DMS 273 treated with DMSO at 0.1 percent for 48 hours (cell line): ENCODE data around the gene ZSWIM1.
"Not testable (repeated sequence)": the region's sequence is repeated elsewhere in the genome, so short reads cannot be mapped to it uniquely, and the experiment has no call there.

Experiments
- DNase-seq: peaks from one replicate; lab custom pipeline; 2025; lab: John Stamatoyannopoulos, UW

ZSWIM1 gene

DNA sequence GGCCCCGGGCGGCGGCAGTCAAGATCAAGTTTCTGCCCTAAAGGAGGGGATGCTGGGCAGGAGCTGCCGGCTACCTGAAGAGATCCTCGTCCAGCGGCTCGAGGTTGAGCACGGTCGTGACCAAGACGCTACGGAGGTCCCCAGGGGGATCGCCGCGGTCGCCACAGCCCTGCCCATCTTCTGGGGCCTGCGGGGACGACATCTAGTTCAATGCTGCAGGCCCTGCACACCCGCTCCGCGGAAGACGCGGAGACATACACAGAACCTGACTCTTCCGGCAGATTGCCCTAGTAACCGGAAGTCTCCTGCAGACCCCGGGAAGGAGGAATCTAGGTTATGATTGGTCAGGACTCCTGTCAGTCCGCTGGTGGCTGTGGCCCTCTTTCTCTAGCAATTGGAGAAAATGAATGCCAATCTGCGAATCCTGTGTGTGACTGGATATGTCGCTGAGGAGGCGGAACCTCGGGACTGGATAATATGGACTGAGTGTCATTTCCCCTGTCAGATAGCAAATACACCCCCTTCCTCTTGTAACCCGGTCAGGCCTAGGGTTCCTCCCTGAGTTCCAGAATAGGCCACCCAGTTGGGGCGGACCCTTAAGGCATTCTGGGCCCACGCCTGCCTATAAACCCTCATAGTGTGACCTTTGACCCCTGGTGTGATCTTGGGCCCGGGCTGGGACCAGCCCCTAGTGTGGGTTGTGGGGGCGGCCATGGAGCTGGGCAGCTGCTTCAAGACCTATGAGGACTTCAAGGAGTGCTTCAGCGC is 23.7 kb upstream of the ZSWIM1 start, which contains the start of the genes ACOT8 and ZSWIM3:
Gene ACOT8, minus strand, starts transcription at position 279 of the 768 bp plus-strand sequence. Its CDS starts 77 bp downstream, at position 202.
Gene ZSWIM3, plus strand, starts transcription at position 501 of the 768 bp plus-strand sequence. Its CDS starts 212 bp downstream, at position 713.
- DNase-seq: peak; percentile 99

DNA sequence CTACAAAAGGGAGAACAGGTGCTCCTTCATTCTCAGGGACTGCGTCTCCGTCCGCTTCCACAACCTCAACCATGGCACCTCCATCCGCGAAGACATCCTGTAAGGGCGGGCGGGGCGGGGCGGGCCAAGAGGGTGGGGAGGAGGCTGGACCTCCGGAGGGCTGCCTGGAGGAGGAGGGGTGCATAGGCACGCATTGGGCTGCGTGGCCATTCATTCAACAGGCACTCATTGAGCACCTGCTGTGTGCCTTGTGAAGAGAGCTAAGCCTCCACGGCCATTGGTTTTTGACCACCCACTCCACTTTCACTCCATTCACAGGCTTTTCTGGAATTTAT is 23.2 kb upstream of the ZSWIM1 start:
- DNase-seq: no peak

DNA sequence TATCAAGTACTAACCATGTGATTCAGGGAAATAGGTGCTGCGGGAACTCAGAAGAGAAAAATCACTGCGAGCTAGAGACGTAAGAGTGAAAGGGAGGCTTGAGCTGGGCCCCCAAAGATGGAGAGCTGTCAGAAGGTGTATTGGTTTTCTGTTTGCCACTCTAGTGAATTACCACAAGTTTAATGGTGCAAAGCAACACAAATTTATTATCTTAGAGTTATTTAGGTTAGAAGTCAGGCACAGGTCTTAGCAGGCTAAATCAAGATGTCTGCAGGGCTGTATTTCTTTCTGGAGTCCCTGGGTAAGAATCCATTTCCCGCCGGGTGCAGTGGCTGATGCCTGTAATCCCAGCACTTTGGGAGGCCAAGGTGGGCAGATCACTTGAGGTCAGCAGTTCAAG is 21.1 kb upstream of the ZSWIM1 start:
- DNase-seq: no peak

DNA sequence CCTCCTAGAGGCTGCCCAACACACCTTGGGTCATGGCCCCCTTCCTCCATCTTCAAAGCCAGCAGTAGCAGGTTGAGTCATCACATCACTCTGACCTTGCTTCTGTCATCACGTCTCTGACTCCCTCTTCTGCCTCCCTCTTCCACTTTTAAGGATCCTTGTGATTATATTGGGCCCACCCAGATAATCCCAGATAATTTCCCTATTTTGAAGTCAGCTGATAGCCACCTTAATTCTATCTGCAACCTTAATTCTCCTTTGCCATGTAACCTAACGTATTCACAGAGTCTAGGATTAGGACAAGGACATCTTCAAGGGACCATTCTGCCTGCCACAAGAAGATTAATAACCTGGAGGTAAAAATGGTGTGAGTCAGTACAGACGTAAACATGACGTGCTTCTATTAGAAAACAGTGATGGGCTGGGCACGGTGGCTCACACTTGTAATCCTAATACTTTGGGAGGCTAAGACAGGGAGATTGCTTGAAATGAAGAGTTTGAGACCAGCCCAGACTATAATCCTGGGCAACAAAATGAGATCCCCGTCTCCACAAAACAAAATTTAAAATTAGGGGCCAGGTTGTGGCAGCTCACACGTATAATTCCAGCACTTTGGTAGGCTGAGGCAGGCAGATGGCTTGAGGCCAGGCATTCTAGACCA is 20.3 kb upstream of the ZSWIM1 start:
- DNase-seq: no peak

DNA sequence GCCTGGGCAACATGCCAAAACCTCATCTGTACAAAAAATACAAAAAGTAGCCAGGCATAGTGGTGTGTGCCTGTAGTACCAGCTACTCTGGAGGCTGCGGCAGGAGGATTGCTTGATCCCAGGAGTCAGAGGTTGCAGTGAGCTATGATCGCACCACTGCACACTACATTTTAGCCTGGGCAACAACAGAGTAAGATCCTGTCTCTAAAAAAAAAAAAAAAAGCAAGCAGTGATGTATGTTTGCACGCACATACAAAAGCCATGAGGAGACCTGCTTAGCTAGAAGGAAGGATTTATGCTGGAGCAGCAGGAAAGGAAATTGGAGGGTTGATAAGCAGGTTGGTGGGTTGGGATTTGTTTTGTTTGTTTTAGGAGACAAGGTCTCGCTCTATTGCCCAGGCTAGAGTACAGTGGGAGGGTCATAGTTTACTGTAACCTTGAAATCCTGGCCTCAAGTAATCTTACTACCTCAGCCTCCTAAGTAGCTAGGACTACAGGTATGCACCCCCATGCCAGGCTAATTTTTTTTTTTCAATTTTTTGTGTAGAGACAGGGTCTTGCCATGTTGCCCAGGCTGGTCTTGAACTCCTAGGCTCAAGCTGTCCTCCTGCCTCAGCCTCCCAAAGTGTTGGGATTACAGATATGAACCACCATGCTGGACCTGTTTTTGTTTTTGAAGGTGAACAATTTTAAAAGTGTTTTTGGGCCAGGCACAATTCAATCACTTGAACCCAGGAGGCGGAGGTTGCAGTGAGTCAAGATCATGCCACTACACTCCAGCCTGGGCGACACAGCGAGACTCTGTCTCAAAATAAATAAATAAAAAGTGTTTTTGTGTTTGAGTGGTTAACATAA is 19.6 kb upstream of the ZSWIM1 start:
- DNase-seq: no peak

DNA sequence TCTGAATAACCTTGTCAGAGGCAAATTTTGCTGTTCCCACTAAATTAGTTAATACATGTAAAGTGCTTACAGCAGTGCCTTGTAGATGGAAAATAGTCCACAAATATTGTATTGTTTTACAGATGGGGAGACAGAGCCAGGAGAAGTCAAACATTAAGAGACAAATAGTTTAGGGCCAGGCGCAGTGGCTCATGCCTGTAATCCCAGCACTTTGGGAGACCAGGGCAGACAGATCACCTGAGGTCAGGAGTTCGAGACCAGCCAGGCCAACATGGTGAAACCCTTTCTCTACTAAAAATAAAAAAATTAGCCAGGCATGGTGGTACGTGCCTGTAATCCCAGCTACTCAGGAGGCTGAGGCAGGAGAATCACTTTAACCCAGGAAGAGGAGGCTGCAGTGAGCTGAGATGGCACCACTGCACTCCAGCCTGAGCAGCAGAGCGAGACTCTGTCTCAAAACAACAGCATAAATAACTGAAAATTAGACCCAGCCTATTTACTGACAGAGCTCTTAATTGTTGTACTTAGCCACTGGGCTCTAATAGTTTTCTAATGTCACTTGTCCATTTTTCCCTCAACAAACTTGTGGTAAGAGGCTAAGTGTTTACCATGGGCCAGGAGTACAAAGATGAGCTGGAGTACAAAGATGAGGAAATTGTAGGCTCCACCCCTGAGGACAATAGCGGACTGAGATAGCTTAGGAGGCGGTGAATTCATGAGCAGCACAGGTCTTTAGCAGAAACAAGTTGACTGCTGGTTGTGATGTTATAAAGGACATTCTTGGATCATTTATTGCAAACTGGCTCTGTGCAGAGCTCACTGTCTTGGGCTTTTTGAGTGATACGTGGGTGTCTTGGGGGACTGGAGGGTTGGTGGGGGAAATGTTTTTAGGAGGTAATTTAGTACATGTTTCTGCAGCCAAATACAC is 17.2 kb upstream of the ZSWIM1 start:
- no peak for DNase-seq

DNA sequence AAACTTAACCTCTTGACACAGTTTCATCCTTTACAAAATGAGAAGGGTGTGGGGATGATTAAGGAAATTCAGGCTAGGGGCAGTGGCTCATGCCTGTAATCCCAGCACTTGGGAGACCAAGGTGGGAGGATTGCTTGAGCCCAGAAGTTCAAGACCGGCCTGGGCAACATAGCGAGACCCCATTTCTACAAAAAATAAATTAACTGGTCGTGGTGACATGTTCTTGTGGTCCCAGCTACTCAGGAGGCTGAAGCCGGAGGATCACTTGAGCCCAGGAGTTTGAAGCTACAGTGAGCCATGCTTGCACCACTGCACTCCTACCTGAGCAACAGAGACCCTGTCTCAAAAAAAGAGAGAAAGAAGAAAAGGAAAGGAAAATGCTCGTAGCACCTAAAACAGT is 14.6 kb upstream of the ZSWIM1 start:
- DNase-seq: no peak

DNA sequence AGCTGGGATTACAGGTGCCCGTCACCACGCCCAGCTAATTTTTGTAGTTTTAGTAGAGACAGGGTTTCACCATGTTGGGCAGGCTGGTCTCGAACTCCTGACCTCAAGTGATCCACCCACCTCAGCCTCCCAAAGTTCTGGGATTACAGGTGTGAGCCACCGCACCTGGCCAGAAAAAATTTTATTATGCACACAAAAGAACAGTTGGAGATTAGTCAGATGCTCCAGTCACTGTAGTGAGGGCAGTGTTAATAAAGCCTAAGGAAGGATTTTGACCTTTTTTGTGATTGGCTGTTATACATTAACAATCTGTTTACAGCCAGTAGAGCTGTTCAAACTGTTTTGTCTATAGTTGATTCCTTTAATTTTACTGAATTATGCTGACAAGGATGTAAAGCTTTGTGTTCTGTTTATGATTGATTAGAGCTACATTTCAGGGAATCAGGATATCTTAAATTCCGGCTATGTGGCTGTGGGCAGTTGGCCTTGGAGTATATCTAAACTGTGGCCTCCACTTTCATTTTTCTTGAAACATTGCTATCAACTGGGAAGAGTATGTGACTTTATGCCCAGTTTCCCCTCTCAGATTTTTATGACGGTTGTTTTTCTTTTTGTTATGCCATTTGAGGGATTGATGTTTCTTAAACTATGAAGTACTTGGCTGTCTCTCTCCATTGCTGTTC is 13.8 kb upstream of the ZSWIM1 start:
- no peak for DNase-seq

DNA sequence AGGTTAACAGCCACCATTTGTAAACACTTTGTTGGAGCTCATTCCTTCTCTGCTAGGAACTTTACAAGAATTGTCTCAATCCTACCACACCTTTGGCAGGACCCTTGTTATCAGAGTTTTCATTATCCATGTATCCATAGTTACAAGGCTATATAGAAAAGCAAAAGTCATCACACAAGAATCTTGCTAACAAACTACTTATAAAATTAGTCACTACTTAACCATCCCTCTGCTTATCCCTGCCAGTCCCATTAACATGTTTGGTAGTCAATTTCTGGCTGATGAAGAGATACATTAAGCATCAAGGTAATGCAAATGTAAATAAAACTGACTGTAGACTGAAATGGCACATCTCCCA is 13.2 kb upstream of the ZSWIM1 start:
- DNase-seq: no peak

DNA sequence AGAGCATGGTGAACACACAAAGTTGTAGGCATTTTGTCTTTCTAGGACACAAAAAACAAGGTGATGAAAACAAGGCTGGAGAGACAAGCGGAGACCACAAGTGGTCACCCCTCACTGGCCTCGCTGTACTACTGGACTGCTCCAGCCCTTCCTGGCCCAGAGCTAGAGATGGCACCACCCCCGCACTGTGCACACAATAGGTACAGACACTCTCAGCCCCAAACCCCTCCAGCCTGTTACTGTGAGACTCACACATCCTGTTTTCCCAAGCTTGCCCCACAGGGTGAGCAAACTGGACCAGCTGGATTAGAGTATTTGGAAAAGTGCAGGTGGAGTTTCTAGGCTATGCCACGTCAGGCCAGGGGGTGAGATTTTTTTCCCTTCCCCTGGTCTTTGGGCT is 8.4 kb upstream of the ZSWIM1 start:
- DNase-seq: no peak

DNA sequence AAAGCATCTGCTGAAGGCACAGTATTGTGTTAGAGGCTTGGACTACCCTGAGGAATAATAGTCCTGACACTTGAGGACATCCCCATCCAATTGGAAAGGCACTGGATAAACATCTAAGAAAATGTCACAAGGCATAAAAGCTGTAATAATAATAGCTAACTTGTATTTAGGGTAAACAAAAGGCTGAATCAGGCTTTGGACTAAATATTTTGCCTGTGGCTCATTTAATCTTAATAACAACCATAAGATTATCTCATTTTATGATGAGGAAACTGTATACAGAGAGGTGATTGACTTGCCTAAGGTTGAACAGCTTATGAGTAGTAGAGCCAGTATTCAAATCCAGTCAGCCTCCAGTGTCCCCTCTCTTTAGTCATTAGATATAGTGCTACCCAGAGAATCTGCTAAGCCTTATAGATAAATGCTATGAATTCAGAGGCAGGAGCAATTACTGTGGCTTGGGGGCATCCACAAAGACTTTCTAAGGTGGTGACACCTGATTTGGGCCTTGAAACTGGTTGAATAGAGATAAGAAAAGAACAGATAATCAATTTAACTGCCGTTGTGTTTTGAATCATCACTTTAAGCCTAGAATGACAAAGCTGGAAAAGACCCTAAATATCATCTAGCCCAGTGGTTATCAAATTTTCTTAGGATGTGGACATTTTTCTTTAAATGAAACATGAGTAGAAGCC is 7.5 kb upstream of the ZSWIM1 start:
- no peak for DNase-seq

DNA sequence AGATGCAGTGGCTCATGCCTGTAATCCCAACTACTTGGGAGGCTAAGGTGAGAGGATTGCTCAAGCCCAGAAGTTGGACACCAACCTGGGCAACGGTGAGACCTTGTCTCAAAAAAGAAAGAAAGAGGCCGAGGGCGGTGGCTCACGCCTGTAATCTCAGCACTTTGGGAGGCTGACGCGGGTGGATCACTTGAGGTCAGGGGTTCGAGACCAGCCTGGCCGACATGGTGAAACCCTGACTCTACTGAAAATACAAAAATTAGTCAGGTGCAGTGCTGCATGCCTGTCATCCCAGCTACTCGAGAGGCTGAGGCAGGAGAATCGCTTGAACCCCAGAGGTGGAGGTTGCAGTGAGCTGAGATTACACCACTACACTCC is 6.9 kb upstream of the ZSWIM1 start:
- not testable (repeated sequence) for DNase-seq

DNA sequence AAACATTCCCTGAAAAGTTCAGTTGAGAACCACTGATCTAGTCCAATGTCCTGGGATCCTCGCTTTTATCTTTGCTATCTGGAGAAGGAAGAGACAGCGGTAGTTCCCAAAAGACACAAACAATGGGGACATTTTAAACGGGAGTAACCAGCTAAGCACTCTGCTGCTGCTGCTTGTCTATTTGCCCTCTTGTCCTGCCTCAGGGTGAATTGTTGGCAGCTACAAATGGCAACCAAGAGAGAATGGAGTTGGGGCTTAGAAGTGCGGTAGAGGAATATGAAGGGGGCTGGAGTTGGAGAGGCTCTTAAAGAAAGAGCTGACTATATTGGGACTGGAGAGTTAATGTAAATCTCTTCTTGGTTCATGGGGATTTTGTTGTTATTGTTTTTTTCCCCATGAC is 6.5 kb upstream of the ZSWIM1 start:
- no peak for DNase-seq

DNA sequence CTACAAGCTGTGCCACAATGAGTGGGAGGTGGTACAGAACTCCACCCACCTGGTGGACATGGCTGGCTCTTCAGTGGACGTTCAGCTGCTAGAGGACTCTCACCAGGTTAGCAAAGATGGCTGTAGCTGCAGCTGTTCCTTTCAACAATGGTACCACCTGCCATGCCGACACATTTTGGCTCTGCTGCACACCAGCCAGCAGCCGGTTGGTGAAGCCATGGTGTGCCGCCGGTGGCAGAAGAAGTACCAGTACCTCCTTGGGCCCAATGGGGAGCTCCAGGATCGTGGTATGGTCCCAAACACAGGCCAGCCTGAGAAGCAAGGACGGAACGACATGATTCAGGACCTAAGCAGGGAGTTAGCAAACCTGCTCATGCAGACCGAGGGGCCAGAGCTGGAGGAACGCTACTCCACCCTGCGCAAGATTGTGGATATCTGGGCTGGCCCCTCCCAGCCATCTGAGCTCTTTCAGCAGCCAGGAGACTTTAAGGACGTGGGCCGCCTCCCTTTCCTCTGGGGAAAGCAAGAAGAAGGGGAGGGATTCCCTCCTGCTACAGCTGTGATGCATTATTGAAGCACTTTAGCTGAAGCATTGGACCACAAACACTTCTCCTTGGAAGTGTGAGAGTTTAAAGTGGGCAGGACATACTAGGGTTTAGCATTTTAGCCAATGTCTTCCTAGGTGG is 2.8 kb upstream of the ZSWIM1 start:
- no peak for DNase-seq

DNA sequence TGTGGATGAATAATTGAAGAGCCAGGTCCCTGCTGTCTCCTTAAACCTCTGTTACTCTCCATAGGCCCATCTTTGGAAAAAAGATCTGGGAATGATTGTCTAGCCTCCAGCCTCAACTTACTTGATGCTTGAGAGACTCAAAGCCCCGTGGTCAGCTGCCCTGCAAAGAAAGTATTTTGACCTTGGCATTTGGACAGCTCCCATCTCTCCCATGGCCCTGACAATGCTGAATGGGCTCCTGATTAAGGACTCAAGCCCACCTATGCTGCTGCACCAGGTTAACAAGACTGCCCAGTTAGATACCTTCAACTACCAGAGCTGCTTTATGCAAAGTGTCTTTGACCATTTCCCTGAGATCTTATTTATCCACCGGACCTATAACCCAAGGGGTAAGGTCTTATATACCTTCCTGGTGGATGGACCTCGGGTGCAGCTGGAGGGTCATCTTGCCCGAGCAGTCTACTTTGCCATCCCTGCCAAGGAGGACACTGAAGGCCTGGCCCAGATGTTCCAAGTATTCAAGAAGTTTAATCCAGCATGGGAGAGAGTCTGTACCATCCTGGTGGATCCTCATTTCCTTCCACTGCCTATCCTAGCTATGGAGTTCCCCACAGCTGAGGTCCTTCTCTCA is 1.6 kb downstream of the ZSWIM1 start:
- no peak for DNase-seq

DNA sequence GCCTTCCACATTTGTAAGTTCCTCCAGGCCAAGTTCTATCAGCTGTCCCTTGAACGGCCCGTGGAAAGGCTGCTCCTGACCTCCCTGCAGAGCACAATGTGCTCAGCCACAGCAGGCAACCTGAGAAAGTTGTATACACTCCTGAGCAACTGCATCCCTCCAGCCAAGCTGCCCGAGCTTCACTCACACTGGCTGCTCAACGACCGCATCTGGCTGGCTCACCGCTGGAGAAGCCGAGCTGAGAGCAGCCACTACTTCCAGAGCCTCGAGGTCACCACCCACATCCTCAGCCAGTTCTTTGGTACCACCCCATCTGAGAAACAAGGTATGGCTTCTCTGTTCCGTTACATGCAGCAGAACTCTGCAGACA is 2.1 kb downstream of the ZSWIM1 start:
- DNase-seq: no peak

DNA sequence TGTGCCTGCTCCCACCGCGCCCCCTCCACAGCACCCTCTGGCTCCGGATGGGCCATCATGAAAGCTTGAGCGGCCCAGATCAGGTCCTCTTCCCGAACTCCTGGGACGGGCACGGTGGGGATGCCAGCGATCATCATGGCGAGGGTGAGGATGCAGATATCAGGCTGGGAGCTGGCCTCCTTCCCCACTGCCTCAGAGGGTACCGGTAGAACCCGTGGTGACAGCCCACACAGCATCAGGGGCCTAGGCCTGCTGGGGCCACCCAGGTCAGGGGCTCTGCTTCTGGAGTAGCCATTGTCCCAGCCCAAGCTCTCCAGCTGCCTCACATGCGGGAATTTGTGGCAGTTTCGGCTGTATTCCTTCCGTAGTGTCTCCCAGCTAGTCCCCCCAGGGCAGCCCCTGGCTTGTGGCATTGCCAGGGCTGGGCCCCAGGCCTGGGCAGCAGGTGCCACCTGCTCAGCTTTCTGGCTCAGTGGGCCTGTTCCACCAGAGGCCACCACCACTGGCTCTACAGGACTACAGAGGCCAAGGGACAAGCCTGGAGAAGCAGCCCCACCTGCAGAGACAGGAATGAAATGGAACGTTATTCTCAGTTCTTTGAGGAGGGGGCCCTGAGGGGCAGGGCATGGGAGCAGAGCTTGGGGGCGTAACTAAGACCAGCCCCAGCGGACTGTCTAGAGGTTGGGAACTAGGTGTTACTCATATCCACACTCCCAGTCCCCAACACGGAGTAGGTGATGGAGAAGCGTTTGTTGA is 5.7 kb downstream of the ZSWIM1 start:
- no peak for DNase-seq

DNA sequence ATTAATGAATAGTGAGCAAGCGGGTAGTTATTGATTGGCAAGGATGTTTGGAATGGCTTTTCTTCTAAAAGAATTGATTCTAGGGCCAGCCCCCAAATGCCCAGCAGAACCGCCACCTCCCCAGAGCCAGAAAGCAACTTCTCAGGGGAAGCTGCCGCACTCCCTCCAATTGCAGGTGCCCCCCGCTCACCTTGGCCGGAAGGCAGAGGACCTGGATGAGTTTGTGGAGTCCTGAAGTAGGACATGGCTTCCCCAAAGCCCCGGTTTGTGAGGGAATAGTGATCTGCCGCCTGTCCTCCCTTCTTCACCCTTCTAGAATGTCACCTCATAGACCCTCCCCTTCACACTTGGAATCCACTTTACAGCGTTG is 6.3 kb downstream of the ZSWIM1 start, which contains the start of gene SPATA25:
Gene SPATA25, minus strand, starts transcription at position 277 of the 370 bp plus-strand sequence. Its CDS starts 32 bp downstream, at position 245.
- DNase-seq: no peak

DNA sequence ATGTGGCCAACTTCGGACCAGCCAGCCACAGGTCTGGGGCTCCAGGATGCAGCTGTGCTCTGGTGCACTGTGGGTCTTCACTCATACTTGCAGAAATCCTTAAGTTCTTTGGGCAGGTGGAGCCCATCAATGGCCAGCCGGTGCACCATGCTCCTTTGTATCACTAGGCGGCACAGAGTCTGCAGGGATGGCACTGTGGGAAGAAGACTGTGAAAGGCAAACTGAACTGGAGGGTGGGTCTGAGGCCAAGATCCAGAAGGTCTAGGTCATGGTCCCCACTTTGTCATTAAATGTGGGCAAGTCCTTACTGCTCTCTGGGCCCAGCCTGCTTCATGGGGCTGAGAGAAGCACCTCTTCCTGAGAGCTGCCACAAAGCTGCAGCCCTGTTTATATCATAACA is 7.7 kb downstream of the ZSWIM1 start:
- DNase-seq: no peak
